K562 (cell line): ENCODE results near the gene FIZ1. TPM values are rescaled to one million over a fixed set of nuclear protein-coding genes. Genes with fewer than 3 reads are reported as not detected.

Experiments
- ATF2 ChIP-seq: sonication (generic); formaldehyde crosslinking; IDR thresholded peaks from 2 replicates; pipeline ENCODE4 v1.8.1; 2022; ENCODE audit warnings: missing genetic modification reagents
- BRD9 ChIP-seq: fragments of 450-650 bp; IDR thresholded peaks from 2 replicates; pipeline ENCODE4 v1.6.1; 2018; ENCODE audit warnings: low read depth; ENCODE audit not compliant: partially characterized antibody
- CC2D1A ChIP-seq: fragments of 450-650 bp; IDR thresholded peaks from 2 replicates; pipeline ENCODE4 v1.6.1; 2017; ENCODE audit warnings: mild to moderate bottlenecking
- ELF4 ChIP-seq: fragments of 450-650 bp; formaldehyde crosslinking; IDR thresholded peaks from 2 replicates; pipeline ENCODE4 v1.4.0; 2022; ENCODE audit warnings: missing genetic modification characterization
- FOXK2 ChIP-seq, 2 experiments: fragments of 450-650 bp; IDR thresholded peaks in 1 of 2; conservative IDR thresholded peaks in 1 of 2; 2 replicates each; pipeline ENCODE4 v1.6.1; 2016; ENCODE audit warnings: low read depth in 2 of 2, mild to moderate bottlenecking in 1 of 2
- GATAD2A ChIP-seq: fragments of 450-650 bp; IDR thresholded peaks from 2 replicates; pipeline ENCODE4 v1.6.1; 2017
- HNRNPL ChIP-seq: fragments of 200-400 bp; formaldehyde crosslinking; IDR thresholded peaks from 2 replicates; pipeline ENCODE4 v1.6.1; 2017; ENCODE audit warnings: low read depth, mild to moderate bottlenecking, low read length
- HOXB6 ChIP-seq: fragments of 250-450 bp; sonication (Bioruptor Pico); IDR thresholded peaks from 2 replicates; pipeline ENCODE4 v1.5.1; 2022; ENCODE audit warnings: mild to moderate bottlenecking, borderline replicate concordance
- KAT8 ChIP-seq: fragments of 450-650 bp; IDR thresholded peaks from 2 replicates; pipeline ENCODE4 v1.6.1; 2016; ENCODE audit warnings: low read depth, mild to moderate bottlenecking
- KDM5B ChIP-seq: fragments of 200-600 bp; sonication (generic); IDR thresholded peaks from 2 replicates; pipeline ENCODE4 v1.6.1; 2012; ENCODE audit warnings: low read depth, mild to moderate bottlenecking, moderate library complexity, low read length, control low read depth, inconsistent platforms; ENCODE audit not compliant: insufficient replicate concordance
- LARP7 ChIP-seq: fragments of 450-650 bp; IDR thresholded peaks from 2 replicates; pipeline ENCODE4 v1.6.1; 2016
- MTA2 ChIP-seq: fragments of 450-650 bp; IDR thresholded peaks from 2 replicates; pipeline ENCODE4 v1.6.1; 2016; ENCODE audit warnings: low read depth
- NFATC3 ChIP-seq: fragments of 450-650 bp; IDR thresholded peaks from 2 replicates; pipeline ENCODE4 v1.6.1; 2017; ENCODE audit warnings: mild to moderate bottlenecking
- NFIC ChIP-seq: fragments of 450-650 bp; IDR thresholded peaks from 2 replicates; pipeline ENCODE4 v1.6.1; 2017; ENCODE audit warnings: mild to moderate bottlenecking, inconsistent platforms
- NFIX ChIP-seq: fragments of 250-450 bp; sonication (Bioruptor Pico); IDR thresholded peaks from 2 replicates; pipeline ENCODE4 v1.4.0; 2020; ENCODE audit warnings: low read depth, mild to moderate bottlenecking, moderate library complexity
- NFXL1 ChIP-seq: fragments of 450-650 bp; formaldehyde crosslinking; IDR thresholded peaks from 2 replicates; pipeline ENCODE4 v1.4.0; 2021; ENCODE audit warnings: mild to moderate bottlenecking
- POU5F1 ChIP-seq: fragments of 150-350 bp; IDR thresholded peaks from 2 replicates; pipeline ENCODE4 v1.6.1; 2014; ENCODE audit warnings: borderline replicate concordance, low read length, low read depth, mild to moderate bottlenecking; ENCODE audit not compliant: partially characterized antibody
- RBFOX2 ChIP-seq: fragments of 200-400 bp; formaldehyde crosslinking; IDR thresholded peaks from 2 replicates; pipeline ENCODE4 v1.6.1; 2017; ENCODE audit warnings: low read depth, mild to moderate bottlenecking, low read length, moderate library complexity
- SIN3A ChIP-seq, 2 experiments: fragments of 150-350 bp in 1 of 2; IDR thresholded peaks; 2 replicates each; pipeline ENCODE4 v1.6.1; 2011 to 2016; ENCODE audit warnings: borderline replicate concordance in 2 of 2, low read depth in 2 of 2, low read length in 2 of 2, mild to moderate bottlenecking in 2 of 2, moderate library complexity in 2 of 2; ENCODE audit not compliant: control insufficient read depth in 1 of 2
- SMARCE1 ChIP-seq: fragments of 450-650 bp; IDR thresholded peaks from 2 replicates; pipeline ENCODE4 v1.7.1; 2016; ENCODE audit warnings: mild to moderate bottlenecking
- SRSF9 ChIP-seq: fragments of 200-400 bp; formaldehyde crosslinking; IDR thresholded peaks from 2 replicates; pipeline ENCODE4 v1.6.1; 2017; ENCODE audit warnings: low read depth, low read length, borderline replicate concordance
- STAT5A ChIP-seq: IDR thresholded peaks from 2 replicates; pipeline ENCODE4 v1.6.1; 2012; ENCODE audit warnings: low read length, inconsistent platforms, borderline replicate concordance
- TSC22D4 ChIP-seq: fragments of 450-650 bp; IDR thresholded peaks from 2 replicates; pipeline ENCODE4 v1.6.1; 2016; ENCODE audit warnings: missing genetic modification characterization, missing biosample characterization, control low read depth
- ZFP1 ChIP-seq: fragments of 450-650 bp; formaldehyde crosslinking; IDR thresholded peaks from 2 replicates; pipeline ENCODE4 v1.4.0; 2020; ENCODE audit warnings: mild to moderate bottlenecking, mixed read lengths
- ZNF140 ChIP-seq: fragments of 250-450 bp; sonication (Bioruptor Pico); IDR thresholded peaks from 2 replicates; pipeline ENCODE4 v1.8.0; 2021; ENCODE audit warnings: moderate library complexity, mild to moderate bottlenecking, inconsistent platforms
- ZNF232 ChIP-seq: sonication (generic); formaldehyde crosslinking; IDR thresholded peaks from 2 replicates; pipeline ENCODE4 v1.8.0; 2022; ENCODE audit warnings: mild to moderate bottlenecking, missing genetic modification reagents
- ZNF511 ChIP-seq: sonication (generic); formaldehyde crosslinking; IDR thresholded peaks from 2 replicates; pipeline ENCODE4 v1.8.0; 2022; ENCODE audit warnings: mild to moderate bottlenecking, missing genetic modification reagents
- polyA plus RNA-seq, 8 experiments: library from polyadenylated mRNA; depleted of rRNA in 4 of 8; stranded (reverse) in 5 of 8; unstranded in 3 of 8; fragments of >200 nt; fragmentation: Nextera tagmentation in 2 of 8; fragmentation: Illumina TruSeq in 1 of 8; extraction: Ambion mirVana in 2 of 8; extraction: Trizol in 1 of 8; gene quantifications; 2 replicates each; pipeline versions ENCODE4 v1.2.1 to v1.2.3, GENCODE V29; 2011 to 2014; ENCODE audit warnings: inconsistent platforms in 1 of 8, missing spikeins in 1 of 8
- total RNA-seq, 7 experiments: library from RNA; depleted of rRNA in 6 of 7; stranded (reverse); fragments of >200 nt in 6 of 7; fragmentation: Illumina TruSeq in 2 of 7; extraction: Trizol in 2 of 7; gene quantifications; 2 replicates each; pipeline versions ENCODE4 v1.2.1 to v1.2.3, GENCODE V29; 2011 to 2021; ENCODE audit warnings: low replicate concordance in 1 of 7
- TF ChIP-seq, protein P1 (sequence below): fragments of 250-450 bp; sonication (Bioruptor Pico); IDR thresholded peaks from 2 replicates; pipeline ENCODE4 v1.5.0; 2021; ENCODE audit warnings: mild to moderate bottlenecking, borderline replicate concordance

The FIZ1 gene
- total and polyA plus RNA-seq, 9 of the 15 experiments (the other 6 are each of a cell fraction or from before 2014, with no cell fraction given) = 0.79 to 17.5 (median 5.5) TPM

GRCh38 chr19:55640043-55640576, 40.8 kb upstream of the FIZ1 start (continued):
- TF ChIP-seq, protein P1, sequence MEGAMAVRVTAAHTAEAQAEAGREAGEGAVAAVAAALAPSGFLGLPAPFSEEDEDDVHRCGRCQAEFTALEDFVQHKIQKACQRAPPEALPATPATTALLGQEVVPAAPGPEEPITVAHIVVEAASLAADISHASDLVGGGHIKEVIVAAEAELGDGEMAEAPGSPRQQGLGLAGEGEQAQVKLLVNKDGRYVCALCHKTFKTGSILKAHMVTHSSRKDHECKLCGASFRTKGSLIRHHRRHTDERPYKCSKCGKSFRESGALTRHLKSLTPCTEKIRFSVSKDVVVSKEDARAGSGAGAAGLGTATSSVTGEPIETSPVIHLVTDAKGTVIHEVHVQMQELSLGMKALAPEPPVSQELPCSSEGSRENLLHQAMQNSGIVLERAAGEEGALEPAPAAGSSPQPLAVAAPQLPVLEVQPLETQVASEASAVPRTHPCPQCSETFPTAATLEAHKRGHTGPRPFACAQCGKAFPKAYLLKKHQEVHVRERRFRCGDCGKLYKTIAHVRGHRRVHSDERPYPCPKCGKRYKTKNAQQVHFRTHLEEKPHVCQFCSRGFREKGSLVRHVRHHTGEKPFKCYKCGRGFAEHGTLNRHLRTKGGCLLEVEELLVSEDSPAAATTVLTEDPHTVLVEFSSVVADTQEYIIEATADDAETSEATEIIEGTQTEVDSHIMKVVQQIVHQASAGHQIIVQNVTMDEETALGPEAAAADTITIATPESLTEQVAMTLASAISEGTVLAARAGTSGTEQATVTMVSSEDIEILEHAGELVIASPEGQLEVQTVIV (CRISPR knock-in tag) = no peak
- TF ChIP-seq ELF4 (peak; percentile 48; the same call in 1 of the 2 replicates), ZNF511 (CRISPR knock-in tag) (peak; percentile 99), HNRNPL (peak; percentile 97), KAT8 (no peak), ZNF232 (CRISPR knock-in tag) (peak; percentile 99), NFATC3 (no peak), MTA2 (no peak), HOXB6 (CRISPR knock-in tag) (no peak), LARP7 (no peak), NFIC (no peak), ATF2 (peak; percentile 85), GATAD2A (peak; percentile 10; the same call in 1 of the 2 replicates), TSC22D4 (tag) (no peak), NFIX (CRISPR knock-in tag) (no peak), RBFOX2 (peak; percentile 78), KDM5B (peak; percentile 52), NFXL1 (CRISPR knock-in tag) (no peak), ZNF140 (CRISPR knock-in tag) (no peak), STAT5A (no peak), ZFP1 (CRISPR knock-in tag) (0 out of 2 replicates have a peak, but pooled peaks have one; percentile 57), FOXK2 (conservative IDR thresholded peaks at IDR 0.05 in 1 of 2, IDR thresholded peaks at IDR 0.05 in 1 of 2; ENCODE audit: low read depth in 2 of 2) (no peak), POU5F1 (no peak), SIN3A (IDR thresholded peaks at IDR 0.05; ENCODE audit: borderline replicate concordance in 2 of 2, control insufficient read depth in 1 of 2, low read depth in 2 of 2, low read length in 2 of 2) (peak in 1 of 2 experiments; percentile 36; a peak in 1 of 4 replicates), BRD9 (no peak), SRSF9 (no peak), SMARCE1 (no peak), CC2D1A (0 out of 2 replicates have a peak, but pooled peaks have one; percentile 10)
